Upper lobe of right lung (tissue), 1 donor: Measurements from ENCODE around the gene TFRC. TPM values are rescaled to one million over a fixed set of nuclear protein-coding genes. Genes with fewer than 3 reads are reported as not detected.

Experiments
- ATAC-seq: fragments of 200-7000 bp; cut with Tn5 transposase; one replicate; pipeline ENCODE4 v1.9.1; 2020; ENCODE audit warnings: mild to moderate bottlenecking, moderate library complexity
- DNase-seq: peaks from one replicate; pipeline ENCODE4 v3.0.0-alpha.2; 2020
- H3K27ac ChIP-seq: fragments of 200-600 bp; one replicate; pipeline ENCODE4 v1.8.0; 2022
- H3K27me3 ChIP-seq: fragments of 200-600 bp; one replicate; pipeline ENCODE4 v1.8.0; 2022; ENCODE audit warnings: mild to moderate bottlenecking
- H3K36me3 ChIP-seq: fragments of 200-600 bp; one replicate; pipeline ENCODE4 v1.8.0; 2022
- H3K4me1 ChIP-seq: fragments of 200-600 bp; one replicate; pipeline ENCODE4 v1.8.0; 2022
- H3K4me3 ChIP-seq: fragments of 200-600 bp; one replicate; pipeline ENCODE4 v1.8.0; 2022; ENCODE audit warnings: mild to moderate bottlenecking
- H3K9me3 ChIP-seq: fragments of 200-600 bp; one replicate; pipeline ENCODE4 v1.8.0; 2022
- CTCF ChIP-seq: fragments of 200-600 bp; IDR thresholded peaks from one replicate; pipeline ENCODE4 v1.8.0; 2022; ENCODE audit warnings: antibody characterized with exemption
- intact Hi-C: fragments of 100-400 bp; cut with DNase I; formaldehyde crosslinking; loops from one replicate; pipeline ENCODE4 v1.11.0; 2022
- total RNA-seq: library from RNA; stranded (reverse); fragmentation: NEBNext Ultra II Directional; extraction: Animal tissue kit (Norgen Biotek cat#: 25700); gene quantifications from one replicate; pipeline ENCODE4 v1.2.1, GENCODE V29; 2021
- donor health status: DM: no; HTN: yes; CAD: no; lungs with severe emphysema.

Gene TFRC
- total RNA-seq, 1 donor from 2014 or later: 248 TPM

- H3K27ac ChIP-seq: no peak overlapping the region
These were observed 40.3 kb upstream of the TFRC start for GRCh38 chr3:196122021-196122687.

GRCh38 chr3:196121066-196121465, 39.2 kb upstream of the TFRC start:
- DNase-seq (no peak), ATAC-seq (no peak)
- Histone ChIP-seq H3K27ac (no peak overlapping the region), H3K9me3 (no peaks in the 10 kb centered on the region), H3K4me1 (peaks cover 18% of the 10 kb centered on the region), H3K36me3 (no peaks in the 10 kb centered on the region), H3K27me3 (no peaks in the 10 kb centered on the region), H3K4me3 (no peak overlapping the region)
- TF ChIP-seq CTCF: no peak
- intact Hi-C loops: no loop called here

More at GRCh38 chr3:196122021-196122687, 40.3 kb upstream of the TFRC start:
- TF ChIP-seq CTCF: no peak
- DNase-seq (no peak), ATAC-seq (peak; percentile 42)
- no peaks in the 10 kb centered on the region for H3K27me3 ChIP-seq
- no peaks in the 10 kb centered on the region for H3K36me3 ChIP-seq
- no peaks in the 10 kb centered on the region for H3K9me3 ChIP-seq
- peaks cover 18% of the 10 kb centered on the region for H3K4me1 ChIP-seq
- H3K4me3 ChIP-seq: no peak overlapping the region
- intact Hi-C loops: no loop called here

GRCh38 chr3:196120291-196120951, 38.5 kb upstream of the TFRC start:
- no peak overlapping the region for H3K27ac ChIP-seq
- DNase-seq (no peak), ATAC-seq (peak; percentile 46)
- intact Hi-C loops: no loop called here
- no peak overlapping the region for H3K4me3 ChIP-seq
- no peak for TF ChIP-seq CTCF
- H3K9me3 ChIP-seq: no peaks in the 10 kb centered on the region
- H3K27me3 ChIP-seq: no peaks in the 10 kb centered on the region
- H3K4me1 ChIP-seq: peaks cover 18% of the 10 kb centered on the region
- no peaks in the 10 kb centered on the region for H3K36me3 ChIP-seq

GRCh38 chr3:196117809-196118208, 35.9 kb upstream of the TFRC start:
- Histone ChIP-seq H3K27ac (no peak overlapping the region), H3K4me3 (no peak overlapping the region), H3K9me3 (no peaks in the 10 kb centered on the region), H3K27me3 (no peaks in the 10 kb centered on the region), H3K4me1 (peaks cover 18% of the 10 kb centered on the region), H3K36me3 (no peaks in the 10 kb centered on the region)
- TF ChIP-seq CTCF: no peak
- no peak for DNase-seq
- intact Hi-C loops: no loop called here
- no peak for ATAC-seq

GRCh38 chr3:196115678-196116083, 33.8 kb upstream of the TFRC start:
- no peaks in the 10 kb centered on the region for H3K9me3 ChIP-seq
- intact Hi-C loops: no loop called here
- no peak for DNase-seq
- peaks cover 4% of the 10 kb centered on the region for H3K4me1 ChIP-seq
- no peak for TF ChIP-seq CTCF
- no peak overlapping the region for H3K4me3 ChIP-seq
- H3K36me3 ChIP-seq: no peaks in the 10 kb centered on the region
- no peaks in the 10 kb centered on the region for H3K27me3 ChIP-seq
- no peak for ATAC-seq
- H3K27ac ChIP-seq: no peak overlapping the region
